T-cell (primary cell): ENCODE results near the gene POU4F1. TPM values are rescaled to one million over a fixed set of nuclear protein-coding genes. Genes with fewer than 3 reads are reported as not detected.

Source experiments
- ATAC-seq, 4 experiments: fragments of 200-7000 bp in 3 of 4; fragments of 150-1000 bp in 1 of 4; cut with Tn5 transposase; replicated peaks in 1 of 4; 1 replicate in 3 of 4; 2 replicates in 1 of 4; pipeline ENCODE4 v1.10.0; 2021; ENCODE audit warnings: moderate library complexity in 3 of 4, mild to moderate bottlenecking in 2 of 4, moderate number of reproducible peaks in 1 of 4
- CTCF ChIA-PET, 2 donors: fragments of 300-600 bp; sonication (Branson Sonifier 250); formaldehyde crosslinking; loops; one replicate each; lab custom pipeline; 2022; ENCODE audit warnings: antibody characterized with exemption in 2 of 2; lab: Charles Lee
- POLR2A ChIA-PET, 2 donors: fragments of 300-600 bp; sonication (Branson Sonifier 250); formaldehyde crosslinking; loops; one replicate each; lab custom pipeline; 2022; ENCODE audit warnings: antibody characterized with exemption in 2 of 2; lab: Charles Lee
- DNase-seq, 35 experiments: peaks; one replicate each; pipeline versions ENCODE4 v3.0.0 to v3.0.0-alpha.2; 2013 to 2023
- H3K27ac ChIP-seq: one replicate; pipeline ENCODE4 v1.5.1; 2013; ENCODE audit warnings: low read length
- H3K27me3 ChIP-seq, 2 experiments: replicated peaks in 1 of 2; 1 replicate in 1 of 2; 2 replicates in 1 of 2; pipeline versions ENCODE4 v1.6.1 to v1.7.0; 2013; ENCODE audit warnings: low read length in 1 of 2, mixed read lengths in 1 of 2; ENCODE audit not compliant: control insufficient read depth in 2 of 2, insufficient read depth in 2 of 2; ENCODE audit errors: extremely low read depth in 1 of 2
- H3K36me3 ChIP-seq, 2 donors: 1 replicate in 1 of 2; 2 replicates in 1 of 2; pipeline versions ENCODE4 v1.6.1 to v1.7.0; 2013; ENCODE audit warnings: low read length in 1 of 2; ENCODE audit not compliant: control insufficient read depth in 2 of 2, insufficient read depth in 1 of 2; ENCODE audit errors: extremely low read depth in 1 of 2
- H3K4me1 ChIP-seq, 2 experiments: 1 replicate in 1 of 2; 2 replicates in 1 of 2; pipeline versions ENCODE4 v1.6.1 to v1.7.0; 2013; ENCODE audit warnings: low read length in 2 of 2, mixed read lengths in 1 of 2; ENCODE audit not compliant: insufficient read depth in 2 of 2, control insufficient read depth in 1 of 2; ENCODE audit errors: extremely low read depth in 1 of 2
- H3K4me3 ChIP-seq, 2 donors: 1 replicate in 1 of 2; 2 replicates in 1 of 2; pipeline versions ENCODE4 v1.5.1 to v1.7.0; 2013; ENCODE audit warnings: mild to moderate bottlenecking in 2 of 2, low read length in 1 of 2, moderate library complexity in 1 of 2; ENCODE audit not compliant: control insufficient read depth in 1 of 2; ENCODE audit errors: extremely low read depth in 1 of 2
- H3K9me3 ChIP-seq: 2 replicates; pipeline ENCODE4 v1.7.0; 2013
- H3K27ac Mint-ChIP-seq, 2 donors: one replicate each; pipeline ENCODE4 v1.8.0; 2020 to 2021; ENCODE audit warnings: mild to moderate bottlenecking in 2 of 2, mixed read lengths in 2 of 2
- H3K27me3 Mint-ChIP-seq, 2 donors: one replicate each; pipeline ENCODE4 v1.8.0; 2021 to 2022; ENCODE audit warnings: mixed read lengths in 2 of 2
- H3K36me3 Mint-ChIP-seq: one replicate; pipeline ENCODE4 v1.8.0; 2021; ENCODE audit warnings: mixed read lengths
- H3K4me1 Mint-ChIP-seq, 3 donors: one replicate each; pipeline ENCODE4 v1.8.0; 2020 to 2022; ENCODE audit warnings: mixed read lengths in 3 of 3, mild to moderate bottlenecking in 1 of 3
- H3K4me3 Mint-ChIP-seq, 3 donors: one replicate each; pipeline ENCODE4 v1.8.0; 2020 to 2022; ENCODE audit warnings: mild to moderate bottlenecking in 3 of 3, mixed read lengths in 3 of 3, moderate library complexity in 3 of 3
- H3K9me3 Mint-ChIP-seq, 3 donors: one replicate each; pipeline ENCODE4 v1.8.0; 2020 to 2022; ENCODE audit warnings: mixed read lengths in 3 of 3
- WGBS: methylation state at CpG from one replicate; pipeline ENCODE4 v1.1.5; 2013; ENCODE audit warnings: missing lambda C conversion rate; ENCODE audit not compliant: insufficient coverage; 5-methylcytosine and 5-hydroxymethylcytosine counted together
- total RNA-seq, 35 experiments: library from RNA in 6 of 35; stranded (reverse) in 6 of 35; fragments of 120-200 nt in 1 of 35; gene quantifications; one replicate each; pipeline versions ENCODE4 v1.2.1 to v1.2.4 and lab custom pipeline; 2013 to 2026

POU4F1 gene
- total RNA-seq, 5 donors from 2014 or later (not counting 1 experiment from before 2014, with no cell fraction given), result 0.07 to 0.13 (median 0.10) TPM; not detected in 1

- H3K36me3 Mint-ChIP-seq, result no peaks in the 10 kb centered on the region
Measured at GRCh38 chr13:78598116-78598781, 5.1 kb downstream of the POU4F1 start.

GRCh38 chr13:78597602-78597932, 5.8 kb downstream of the POU4F1 start:
- peaks cover 69 to 88% of the 10 kb centered on the region in 2 donors for H3K27me3 Mint-ChIP-seq
- ChIA-PET CTCF (no interaction called here), POLR2A (no interaction called here)
- H3K9me3 ChIP-seq, result no peaks in the 10 kb centered on the region
- peaks cover 30 to 63% of the 10 kb centered on the region in 2 experiments for H3K27me3 ChIP-seq
- DNase-seq (no peak), ATAC-seq (no peak)
- peaks cover 0 to 9% (median 0%) of the 10 kb centered on the region in 3 donors for H3K9me3 Mint-ChIP-seq
- no peaks in the 10 kb centered on the region for H3K36me3 Mint-ChIP-seq
- H3K36me3 ChIP-seq, result no peaks in the 10 kb centered on the region
- no peak overlapping the region for H3K27ac ChIP-seq
- WGBS, result 25% methylated on average over 5 of the region's 7 CpGs
- H3K4me3 Mint-ChIP-seq, result no peak overlapping the region
- H3K4me1 Mint-ChIP-seq, result peaks cover 12 to 23% (median 17%) of the 10 kb centered on the region in 3 donors
- no peak overlapping the region for H3K27ac Mint-ChIP-seq
- no peak overlapping the region for H3K4me3 ChIP-seq
- peaks cover 12 to 38% of the 10 kb centered on the region in 2 experiments for H3K4me1 ChIP-seq

More at GRCh38 chr13:78598116-78598781, 5.1 kb downstream of the POU4F1 start:
- ChIA-PET POLR2A (no interaction called here), CTCF (no interaction called here)
- no peak overlapping the region for H3K4me3 Mint-ChIP-seq
- WGBS, result no CpG with 5 or more reads among the region's 3 CpGs
- H3K4me1 ChIP-seq, result peaks cover 16 to 44% of the 10 kb centered on the region in 2 experiments
- no peak overlapping the region for H3K27ac ChIP-seq
- DNase-seq (no peak), ATAC-seq (no peak)
- H3K4me3 ChIP-seq, result no peak overlapping the region
- peaks cover 65 to 85% of the 10 kb centered on the region in 2 donors for H3K27me3 Mint-ChIP-seq
- peaks cover 0 to 9% (median 0%) of the 10 kb centered on the region in 3 donors for H3K9me3 Mint-ChIP-seq
- H3K36me3 ChIP-seq, result no peaks in the 10 kb centered on the region
- H3K9me3 ChIP-seq, result no peaks in the 10 kb centered on the region
- H3K4me1 Mint-ChIP-seq, result peaks cover 16 to 26% (median 21%) of the 10 kb centered on the region in 3 donors
- peaks cover 29 to 68% of the 10 kb centered on the region in 2 experiments for H3K27me3 ChIP-seq
- peak overlapping the region in 1 of 2 donors; percentile 52 for H3K27ac Mint-ChIP-seq

GRCh38 chr13:78596736-78597601, 6.4 kb downstream of the POU4F1 start:
- ATAC-seq (no peak), DNase-seq (no peak)
- no peak overlapping the region for H3K27ac ChIP-seq
- ChIA-PET CTCF (no interaction called here), POLR2A (no interaction called here)
- Mint-ChIP-seq H3K27me3 (peaks cover 71 to 89% of the 10 kb centered on the region in 2 donors), H3K4me3 (peak overlapping the region in 2 of 3 donors; percentile 2 to 34), H3K36me3 (no peaks in the 10 kb centered on the region), H3K27ac (peak overlapping the region in 1 of 2 donors; percentile 11), H3K9me3 (peaks cover 0 to 9% (median 0%) of the 10 kb centered on the region in 3 donors), H3K4me1 (peaks cover 8 to 18% (median 12%) of the 10 kb centered on the region in 3 donors)
- H3K4me1 ChIP-seq, result peaks cover 10 to 33% of the 10 kb centered on the region in 2 experiments
- H3K27me3 ChIP-seq, result peaks cover 29 to 58% of the 10 kb centered on the region in 2 experiments
- H3K36me3 ChIP-seq, result no peaks in the 10 kb centered on the region
- no peaks in the 10 kb centered on the region for H3K9me3 ChIP-seq
- peak overlapping the region in 1 of 2 donors; percentile 62 for H3K4me3 ChIP-seq
- 10% methylated on average over 31 of the region's 50 CpGs for WGBS

GRCh38 chr13:78596399-78596735, 7.0 kb downstream of the POU4F1 start:
- Mint-ChIP-seq H3K9me3 (peaks cover 0 to 9% (median 0%) of the 10 kb centered on the region in 3 donors), H3K27ac (no peak overlapping the region), H3K36me3 (no peaks in the 10 kb centered on the region), H3K27me3 (peaks cover 76 to 90% of the 10 kb centered on the region in 2 donors), H3K4me3 (peak overlapping the region in 1 of 3 donors; percentile 34), H3K4me1 (peaks cover 7 to 16% (median 10%) of the 10 kb centered on the region in 3 donors)
- H3K27ac ChIP-seq, result no peak overlapping the region
- ChIA-PET CTCF (no interaction called here), POLR2A (no interaction called here)
- 9% methylated on average over 11 of the region's 22 CpGs for WGBS
- peaks cover 29 to 55% of the 10 kb centered on the region in 2 experiments for H3K27me3 ChIP-seq
- no peaks in the 10 kb centered on the region for H3K9me3 ChIP-seq
- peak overlapping the region in 1 of 2 donors; percentile 62 for H3K4me3 ChIP-seq
- DNase-seq (no peak), ATAC-seq (no peak)
- H3K4me1 ChIP-seq, result peaks cover 6 to 29% of the 10 kb centered on the region in 2 experiments
- H3K36me3 ChIP-seq, result no peaks in the 10 kb centered on the region

GRCh38 chr13:78595495-78596398, 7.6 kb downstream of the POU4F1 start:
- peak overlapping the region in 1 of 3 donors; percentile 22 for H3K4me3 Mint-ChIP-seq
- Histone ChIP-seq H3K27me3 (peaks cover 28 to 48% of the 10 kb centered on the region in 2 experiments), H3K27ac (no peak overlapping the region), H3K9me3 (no peaks in the 10 kb centered on the region), H3K4me1 (peaks cover 4 to 24% of the 10 kb centered on the region in 2 experiments), H3K4me3 (peak overlapping the region in 1 of 2 donors; percentile 62), H3K36me3 (no peaks in the 10 kb centered on the region)
- H3K9me3 Mint-ChIP-seq, result peaks cover 0 to 9% (median 0%) of the 10 kb centered on the region in 3 donors
- ATAC-seq (no peak), DNase-seq (peak in 1 of 35 experiments; percentile 4)
- H3K36me3 Mint-ChIP-seq, result no peaks in the 10 kb centered on the region
- CTCF ChIA-PET, result interaction anchor here in 1 of 2 donors (0.6 to 0.7 kb wide), 2 partner anchors 1063 to 1796 kb away, joined by 3 to 7 read pairs; no protein-coding TSS in a partner anchor
- POLR2A ChIA-PET, result no interaction called here
- H3K27me3 Mint-ChIP-seq, result peaks cover 76 to 87% of the 10 kb centered on the region in 2 donors
- peak overlapping the region; percentile 16 to 23 for H3K27ac Mint-ChIP-seq
- WGBS, result 10% methylated on average over 49 of the region's 65 CpGs
- H3K4me1 Mint-ChIP-seq, result peaks cover 3 to 10% (median 7%) of the 10 kb centered on the region in 3 donors
